DMS 273 (cell line): ENCODE measurements around the gene RAB3B.
"Not testable (repeated sequence)": the region's sequence is repeated elsewhere in the genome, so short reads cannot be mapped to it uniquely, and the experiment has no call there.

Experiments
- DNase-seq: peaks from one replicate; lab custom pipeline; 2025; ENCODE audit not compliant: unreplicated experiment; lab: John Stamatoyannopoulos, UW

The RAB3B gene

GRCh38 chr1:51989582-51990477 lies 670 bp downstream of the RAB3B start:
- no peak for DNase-seq

- DNase-seq, result no peak
Observed at GRCh38 chr1:51988254-51988653, 2.2 kb downstream of the RAB3B start.

DNA sequence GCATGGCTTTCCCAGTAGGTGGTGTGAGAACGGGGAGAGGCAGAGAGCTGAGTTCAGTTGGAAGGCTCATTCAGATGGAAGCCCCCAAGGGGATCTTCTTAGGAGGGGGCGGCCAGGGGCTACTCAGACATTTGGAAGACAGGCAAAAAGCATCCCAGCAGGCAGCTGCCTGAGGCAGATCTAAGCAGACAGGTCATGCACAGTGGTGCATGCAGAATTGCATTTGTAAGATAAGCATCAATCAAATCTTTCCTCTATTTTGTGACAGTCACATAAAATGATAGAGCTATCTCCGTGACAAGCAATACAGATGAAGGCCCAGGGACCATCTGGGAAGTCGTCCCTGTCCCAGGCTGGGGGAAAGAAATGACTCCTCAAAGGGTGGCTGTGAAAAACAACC lies 3.8 kb downstream of the RAB3B start:
- no peak for DNase-seq

DNA sequence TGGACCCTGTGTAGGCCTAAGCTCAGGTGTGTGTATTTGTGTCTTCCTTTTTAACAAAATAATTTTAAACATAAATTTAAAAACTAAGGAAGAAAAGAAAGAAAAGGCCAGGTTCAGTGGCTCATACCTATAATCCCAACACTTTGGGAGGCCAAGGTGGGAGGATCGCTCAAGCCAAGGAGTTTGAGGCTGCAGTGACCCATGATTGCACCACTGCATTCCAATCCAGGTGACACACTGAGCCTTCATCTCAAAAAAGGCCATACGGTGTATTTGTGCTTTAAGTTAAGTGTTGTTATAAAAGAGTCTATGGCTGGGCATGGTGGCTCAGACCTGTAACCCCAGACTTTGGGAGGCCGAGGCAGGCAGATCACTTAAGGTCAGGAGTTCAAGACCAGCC lies 8.3 kb downstream of the RAB3B start:
- DNase-seq, result no peak

DNA sequence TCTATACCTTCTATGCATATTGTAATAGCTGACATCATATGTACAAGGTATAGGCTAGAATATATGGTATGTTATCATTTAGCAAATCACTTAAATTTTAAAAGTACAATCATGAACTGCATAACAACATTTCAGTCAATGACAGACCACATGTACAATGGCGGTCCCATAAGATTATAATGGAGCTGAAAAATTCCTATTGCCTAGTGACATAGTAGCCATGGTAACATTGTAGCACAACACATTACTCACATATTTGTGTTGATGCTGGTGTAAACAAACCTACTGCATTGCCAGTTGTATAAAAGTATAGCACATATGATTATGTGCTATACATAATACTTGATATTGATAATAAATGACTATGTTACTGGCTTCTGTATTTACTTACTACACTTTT lies 8.9 kb downstream of the RAB3B start:
- DNase-seq, result no peak

- no peak for DNase-seq
Observed at GRCh38 chr1:51978099-51978498, 12.4 kb downstream of the RAB3B start.

DNA sequence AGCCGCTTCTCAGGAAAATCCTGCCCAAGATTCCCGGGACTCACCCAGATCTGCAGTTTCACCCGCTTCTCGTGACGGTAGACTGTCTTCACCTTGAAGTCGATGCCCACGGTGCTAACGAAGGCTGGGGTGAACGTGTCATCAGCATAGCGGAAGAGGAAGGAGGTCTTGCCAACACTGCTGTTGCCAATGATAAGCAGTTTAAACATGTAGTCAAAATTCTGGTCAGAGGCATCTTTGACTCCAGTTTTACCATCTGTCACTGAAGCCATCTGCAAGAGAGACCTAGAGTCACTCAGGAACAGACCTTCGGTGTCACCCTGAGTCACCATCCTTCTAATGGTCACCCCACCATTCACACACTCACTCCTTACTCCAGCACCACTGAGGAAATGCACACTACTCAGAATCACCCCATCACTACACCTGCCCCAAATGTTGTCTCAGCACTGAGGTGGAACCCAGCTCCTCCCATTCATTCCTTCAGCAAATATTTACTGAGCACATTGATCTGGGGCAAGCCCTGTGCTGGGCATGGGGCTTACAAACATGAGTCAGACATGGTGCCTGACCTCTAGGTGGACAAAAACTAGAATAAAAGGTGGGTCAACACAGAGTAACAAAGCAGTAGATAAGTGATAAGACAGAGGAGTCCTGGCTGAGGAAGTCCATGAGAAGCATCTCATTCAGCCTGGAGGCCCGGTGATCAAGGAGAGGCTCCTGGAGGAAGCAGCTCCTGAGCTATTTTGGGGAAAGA lies 13.5 kb downstream of the RAB3B start:
- DNase-seq, result no peak

DNA sequence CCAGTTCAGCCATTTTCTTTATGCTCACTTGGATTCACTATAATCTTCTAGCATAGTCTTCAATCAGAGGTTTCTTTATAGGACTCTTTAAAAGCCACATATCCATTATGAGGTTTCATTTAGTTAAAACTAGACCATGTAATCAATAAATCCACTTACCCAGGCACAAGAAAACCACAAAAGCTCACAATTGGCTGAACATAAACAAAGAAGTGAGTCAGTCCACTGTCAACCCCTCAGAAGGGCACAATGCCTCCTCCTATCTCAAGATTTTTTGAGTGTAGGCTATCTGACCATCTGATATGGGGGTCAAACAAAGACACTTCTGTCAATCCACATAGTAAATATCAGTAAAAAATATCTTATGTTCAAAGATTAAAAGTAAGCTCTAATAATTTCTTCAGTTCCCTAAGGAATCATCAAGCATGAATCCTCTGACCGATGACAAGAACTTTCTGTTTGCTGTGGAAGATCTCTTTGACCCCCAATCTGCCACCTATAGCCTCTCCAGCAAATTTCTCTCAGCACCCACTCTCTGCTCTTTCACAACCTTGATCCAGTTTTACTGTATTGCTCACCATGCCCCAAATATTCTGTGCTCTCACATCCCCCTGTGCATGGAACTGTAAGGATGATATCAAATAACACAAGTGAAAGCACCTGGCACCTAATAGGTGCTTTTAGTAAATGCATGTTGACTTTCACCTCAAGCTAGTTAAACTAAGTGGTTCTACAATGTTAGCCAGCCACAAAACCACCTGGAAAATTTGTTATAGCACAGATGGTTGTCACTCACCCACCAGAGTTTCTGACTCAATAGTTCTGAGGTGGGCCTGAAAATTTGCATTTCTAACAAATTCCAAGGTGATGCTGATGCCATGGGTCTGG lies 16.7 kb downstream of the RAB3B start:
- DNase-seq, result no peak

DNA sequence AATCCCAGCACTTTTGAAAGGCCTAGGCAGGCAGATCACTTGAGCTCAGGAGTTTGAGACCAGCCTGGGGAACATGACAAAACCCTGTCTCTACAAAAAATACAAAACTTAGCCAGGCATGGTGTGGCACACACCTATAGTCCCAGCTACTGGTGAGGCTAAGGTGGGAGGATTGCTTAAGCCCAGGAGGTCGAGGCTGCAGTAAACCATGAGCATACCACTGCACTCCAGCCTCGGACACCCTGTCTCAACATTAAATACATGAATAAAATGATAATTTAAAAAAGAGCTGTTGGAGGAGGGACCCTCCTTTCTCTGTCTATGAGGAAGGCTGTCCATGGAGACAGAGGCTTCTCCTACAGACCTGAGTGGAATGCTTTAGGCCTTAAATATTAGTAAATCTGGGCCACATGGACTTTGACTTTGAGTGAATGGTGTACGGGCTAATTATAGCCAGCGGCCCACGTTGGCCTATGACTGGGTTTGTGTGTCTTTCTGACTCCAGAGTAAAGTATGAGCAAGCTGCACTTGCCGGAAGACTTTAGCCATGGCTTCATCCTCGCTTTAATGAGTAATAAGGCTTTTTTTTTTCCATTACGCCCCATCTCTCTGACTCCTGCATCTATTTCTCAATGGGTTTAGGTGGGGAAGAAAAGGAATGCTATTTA lies 21.3 kb downstream of the RAB3B start:
- no peak for DNase-seq

GRCh38 chr1:51968632-51969031 lies 21.9 kb downstream of the RAB3B start:
- no peak for DNase-seq

DNA sequence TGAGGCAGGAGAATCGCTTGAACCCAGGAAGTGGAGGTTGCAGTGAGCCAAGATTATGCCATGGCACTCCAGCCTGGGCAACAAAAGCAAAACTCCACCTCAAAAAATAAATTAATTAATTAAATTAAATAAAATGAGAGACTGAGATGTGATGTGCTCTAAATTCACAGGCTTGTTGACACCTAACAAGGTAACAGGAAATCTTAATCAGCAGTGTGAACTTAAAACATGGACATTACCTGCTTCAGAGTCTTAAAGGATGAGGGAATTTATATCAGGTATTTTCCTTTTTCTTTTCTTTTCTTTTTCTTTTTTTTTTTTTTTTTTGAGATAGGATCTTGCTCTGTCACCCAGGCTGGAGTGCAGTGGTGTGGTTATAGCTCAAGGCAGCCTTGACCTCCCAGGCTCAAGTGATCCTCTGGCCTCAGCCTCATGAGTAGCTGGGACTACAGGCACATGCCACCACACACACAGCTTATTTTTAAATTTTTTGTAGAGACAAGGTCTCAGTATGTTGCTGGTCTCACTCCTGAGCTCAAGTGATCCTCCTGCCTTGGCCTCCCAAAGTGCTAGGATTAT lies 23.2 kb downstream of the RAB3B start:
- not testable (repeated sequence) for DNase-seq

- no peak for DNase-seq
Observed at GRCh38 chr1:51966559-51966958, 23.9 kb downstream of the RAB3B start.

DNA sequence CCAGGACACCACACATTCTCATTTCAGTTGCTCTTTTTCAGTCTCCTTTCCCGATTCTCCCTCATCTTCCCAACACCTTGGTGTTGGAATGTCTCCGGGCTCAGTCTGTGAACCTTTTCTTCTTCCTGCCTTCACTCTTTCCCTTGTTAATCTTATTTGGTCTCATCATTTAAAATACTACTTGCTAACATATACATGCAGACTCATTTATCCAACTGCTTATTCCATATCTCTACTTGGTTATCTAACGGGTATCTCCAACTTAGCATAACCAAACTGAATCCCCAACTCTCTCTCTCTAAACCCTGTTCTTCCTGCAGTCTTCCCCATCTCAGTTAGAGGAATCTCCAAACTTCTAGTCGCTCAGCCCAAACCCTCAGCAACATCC lies 26.2 kb downstream of the RAB3B start:
- DNase-seq, result no peak

DNA sequence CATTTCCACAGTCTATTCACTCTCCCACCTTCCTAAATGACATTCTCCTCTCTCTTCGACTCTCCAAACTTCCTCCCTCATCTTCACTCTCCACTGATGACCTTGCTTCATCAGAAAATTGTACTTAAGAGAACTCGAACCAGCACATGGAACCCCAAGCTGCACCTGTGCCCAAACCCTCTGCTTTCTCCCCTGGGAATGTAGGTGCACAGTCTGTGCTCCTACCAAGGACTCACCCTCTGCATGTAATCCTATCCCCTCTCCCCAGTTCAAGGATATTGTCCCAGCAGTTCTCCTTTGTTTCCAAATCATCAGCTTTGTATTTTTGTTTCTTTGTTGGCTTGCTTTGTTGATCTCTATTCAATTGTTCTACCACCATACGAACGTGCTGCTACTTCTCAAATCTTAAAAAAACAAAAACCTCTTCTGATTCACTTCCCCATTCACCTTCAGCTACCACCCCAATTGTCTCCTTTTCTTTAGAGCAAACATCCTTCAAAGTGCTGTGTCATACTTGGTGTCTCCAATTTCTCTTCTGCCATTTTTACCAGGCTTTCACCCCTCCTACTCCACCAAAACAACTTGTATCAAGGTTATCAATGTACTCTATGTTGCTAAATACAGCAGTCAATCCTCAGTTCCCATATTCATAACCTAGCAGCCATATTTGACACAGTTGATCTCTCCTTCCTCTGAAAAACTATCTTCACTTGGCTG lies 26.8 kb downstream of the RAB3B start:
- DNase-seq, result no peak

DNA sequence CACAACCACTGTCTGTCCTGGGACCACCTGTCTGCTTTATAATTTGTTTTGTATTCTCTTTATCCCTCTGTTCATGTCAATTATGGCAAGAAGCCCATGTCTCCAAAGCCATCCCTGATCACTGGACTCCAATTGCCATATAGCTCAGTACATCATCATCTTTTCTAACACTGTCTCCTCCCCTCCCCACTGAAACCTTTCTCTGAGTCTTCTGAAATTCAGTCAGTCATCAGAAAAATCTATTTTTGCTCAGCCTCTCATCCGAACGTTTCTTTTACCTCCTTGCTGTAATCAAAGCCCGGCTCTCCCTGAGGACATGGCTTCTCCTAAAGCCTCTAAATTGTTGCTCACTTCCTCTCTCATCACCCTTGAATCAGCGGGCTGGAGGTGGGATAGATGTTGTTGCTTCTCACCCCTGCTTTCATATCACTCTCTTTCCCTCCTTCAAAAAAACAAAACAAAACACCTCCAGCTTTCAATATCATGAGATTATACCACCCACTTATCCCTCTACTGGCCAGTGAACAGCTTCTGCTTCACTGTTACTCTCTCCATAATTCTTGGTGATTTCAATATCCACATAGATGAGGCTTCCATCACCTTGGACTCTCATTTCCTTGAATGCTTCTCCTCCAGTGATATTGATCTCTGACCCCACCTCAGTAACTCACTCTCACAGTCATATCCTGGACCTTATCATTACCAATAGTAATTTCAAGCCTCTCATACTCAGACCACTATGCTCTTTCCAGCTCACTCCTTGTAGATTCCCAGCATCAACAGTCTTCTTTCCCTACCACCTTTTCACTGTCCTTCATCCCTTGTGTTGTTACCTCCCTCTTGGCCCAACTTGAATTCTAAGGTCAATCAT lies 27.8 kb downstream of the RAB3B start:
- no peak for DNase-seq

GRCh38 chr1:51961954-51962353 lies 28.5 kb downstream of the RAB3B start:
- no peak for DNase-seq

- no peak for DNase-seq
Observed at GRCh38 chr1:51961231-51961630, 29.3 kb downstream of the RAB3B start.

GRCh38 chr1:51960262-51960661 lies 30.2 kb downstream of the RAB3B start:
- peak; percentile 18 for DNase-seq

GRCh38 chr1:51958824-51959223 lies 31.7 kb downstream of the RAB3B start:
- no peak for DNase-seq
